GM10248 (cell line): Measurements from ENCODE around the gene LATS2.

Experiments used
- CTCF ChIA-PET: fragments of 300-600 bp; sonication (Branson Sonifier 250); formaldehyde crosslinking; extraction: SDS; loops from one replicate; lab custom pipeline; 2021; ENCODE audit warnings: antibody characterized with exemption; lab: Yijun Ruan, JAX
- POLR2A ChIA-PET: fragments of 350-650 bp; sonication (Branson Sonifier 250); formaldehyde crosslinking; extraction: SDS; loops from one replicate; lab custom pipeline; 2020; ENCODE audit warnings: antibody characterized with exemption; lab: Yijun Ruan, JAX
- DNase-seq: peaks from one replicate; pipeline ENCODE4 v3.0.0; 2012; ENCODE audit errors: extremely low spot score
- TF ChIP-seq, protein P1 (sequence below): IDR thresholded peaks from 2 replicates; pipeline ENCODE4 v1.5.1; 2012; ENCODE audit warnings: mild to moderate bottlenecking, low read depth; ENCODE audit errors: extremely low read depth, missing control alignments, control extremely low read depth

The LATS2 gene

DNA sequence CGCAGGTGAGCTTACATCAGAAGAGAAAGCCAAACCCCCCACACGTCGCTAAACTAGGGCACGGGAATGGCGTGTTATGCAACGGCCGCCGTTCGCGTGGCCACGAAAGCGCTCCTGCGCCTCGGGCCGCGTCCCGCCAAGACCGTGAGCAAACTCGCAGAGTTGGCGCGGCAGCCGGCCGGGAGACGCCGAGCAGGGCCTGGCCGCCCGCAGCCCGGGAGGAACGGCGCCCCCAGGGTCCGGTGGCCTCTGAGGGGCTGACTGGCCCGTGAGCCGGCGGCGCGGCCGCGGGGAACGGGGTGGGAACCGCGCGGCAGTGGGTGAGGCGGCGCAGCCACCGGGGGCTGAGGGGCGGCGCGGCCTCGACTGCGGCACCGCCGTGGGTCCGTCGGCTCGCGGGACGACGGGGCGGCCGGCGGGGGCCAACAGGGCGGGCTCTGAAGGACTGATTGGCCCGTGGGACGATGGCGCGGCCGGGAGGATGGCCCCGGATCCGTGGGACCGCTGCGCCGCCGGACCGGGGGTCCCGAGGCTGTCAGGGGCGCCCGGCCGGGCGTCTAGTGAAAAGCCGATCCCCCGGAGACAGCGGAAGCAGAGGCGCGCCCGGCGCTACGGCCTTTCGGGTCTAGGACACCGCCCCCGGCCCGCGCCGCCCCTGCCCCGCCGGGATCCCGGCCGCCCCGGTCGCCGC, 903 bp downstream of the LATS2 start:
- ChIA-PET CTCF (interaction anchor here (1.2 kb wide), 1 partner anchor 9 kb away, joined by 3 read pairs; no protein-coding TSS in a partner anchor), POLR2A (no interaction called here)
- peak; percentile 42 for DNase-seq
- TF ChIP-seq, protein P1, sequence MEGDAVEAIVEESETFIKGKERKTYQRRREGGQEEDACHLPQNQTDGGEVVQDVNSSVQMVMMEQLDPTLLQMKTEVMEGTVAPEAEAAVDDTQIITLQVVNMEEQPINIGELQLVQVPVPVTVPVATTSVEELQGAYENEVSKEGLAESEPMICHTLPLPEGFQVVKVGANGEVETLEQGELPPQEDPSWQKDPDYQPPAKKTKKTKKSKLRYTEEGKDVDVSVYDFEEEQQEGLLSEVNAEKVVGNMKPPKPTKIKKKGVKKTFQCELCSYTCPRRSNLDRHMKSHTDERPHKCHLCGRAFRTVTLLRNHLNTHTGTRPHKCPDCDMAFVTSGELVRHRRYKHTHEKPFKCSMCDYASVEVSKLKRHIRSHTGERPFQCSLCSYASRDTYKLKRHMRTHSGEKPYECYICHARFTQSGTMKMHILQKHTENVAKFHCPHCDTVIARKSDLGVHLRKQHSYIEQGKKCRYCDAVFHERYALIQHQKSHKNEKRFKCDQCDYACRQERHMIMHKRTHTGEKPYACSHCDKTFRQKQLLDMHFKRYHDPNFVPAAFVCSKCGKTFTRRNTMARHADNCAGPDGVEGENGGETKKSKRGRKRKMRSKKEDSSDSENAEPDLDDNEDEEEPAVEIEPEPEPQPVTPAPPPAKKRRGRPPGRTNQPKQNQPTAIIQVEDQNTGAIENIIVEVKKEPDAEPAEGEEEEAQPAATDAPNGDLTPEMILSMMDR: no peak

DNA sequence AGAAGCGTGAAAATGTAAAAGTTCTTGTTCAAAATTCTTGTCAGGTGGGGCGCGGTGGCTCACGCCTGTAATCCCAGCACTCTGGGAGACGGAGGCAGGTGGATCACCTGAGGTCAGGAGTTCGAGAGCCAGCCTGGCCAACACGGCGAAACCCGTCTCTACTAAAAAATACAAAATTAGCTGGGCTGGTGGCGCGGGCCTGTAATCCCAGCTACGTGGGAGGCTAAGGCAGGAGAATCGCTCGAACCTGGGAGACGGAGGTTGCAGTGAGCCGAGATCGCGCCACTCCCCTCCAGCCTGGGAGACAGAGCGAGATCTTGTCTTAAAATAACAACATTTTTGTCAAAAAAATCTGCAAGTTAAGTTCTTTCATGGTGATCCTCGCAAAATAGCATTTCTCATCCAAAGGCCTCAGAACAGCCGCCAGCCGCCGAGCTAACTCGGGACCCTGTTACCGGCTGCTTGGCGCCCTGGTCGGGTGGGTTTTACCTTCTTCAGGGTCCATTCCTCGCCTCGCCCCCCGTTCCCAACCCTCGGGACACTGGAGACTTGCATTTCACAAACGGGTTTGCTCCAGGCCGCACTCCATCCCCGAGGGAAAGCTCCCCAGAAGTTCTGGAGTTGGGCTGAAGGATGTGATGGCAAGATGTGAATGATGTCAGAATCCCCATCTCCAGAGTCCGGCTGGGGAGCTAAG, 1.6 kb downstream of the LATS2 start:
- ChIA-PET CTCF (interaction anchor here (1.2 kb wide), 1 partner anchor 9 kb away, joined by 3 read pairs; no protein-coding TSS in a partner anchor), POLR2A (no interaction called here)
- no peak for DNase-seq
- TF ChIP-seq, protein P1: no peak

- no peak for DNase-seq
- POLR2A ChIA-PET: no interaction called here
- TF ChIP-seq, protein P1: no peak
- CTCF ChIA-PET: interaction anchor here (1.0 to 1.5 kb wide), 2 partner anchors 8 to 49 kb away, joined by 3 to 4 read pairs; no protein-coding TSS in a partner anchor
These were observed 3.0 kb downstream of the LATS2 start for GRCh38 chr13:21058361-21058760.

DNA sequence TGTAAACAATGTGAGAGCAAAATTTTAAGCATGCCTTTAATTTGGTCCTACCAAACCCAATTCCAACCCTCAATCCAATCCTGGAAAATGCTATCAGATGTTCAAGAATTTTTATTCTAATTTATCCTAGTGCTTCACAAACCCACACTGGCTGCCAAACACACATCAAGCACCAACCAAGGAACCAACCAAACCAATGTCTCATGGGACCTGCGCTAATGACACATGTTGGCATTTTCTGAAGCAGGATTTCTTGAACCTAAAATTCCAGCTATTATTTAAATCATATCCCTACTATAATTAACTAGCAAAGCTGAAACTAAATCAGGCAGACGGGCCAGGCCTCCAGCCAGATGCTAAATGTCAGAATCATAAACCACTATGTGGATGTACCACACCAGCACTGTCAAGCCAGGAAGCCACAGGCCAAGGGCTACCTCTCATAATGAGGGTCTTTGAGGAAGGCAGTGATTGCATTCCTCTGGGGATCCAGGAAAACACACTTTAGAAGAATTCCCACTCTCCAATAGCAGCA, 5.8 kb downstream of the LATS2 start:
- ChIA-PET POLR2A (no interaction called here), CTCF (interaction anchor here (1.1 to 1.9 kb wide), 6 partner anchors 10 to 422 kb away, joined by 3 to 9 read pairs (median 3); no protein-coding TSS in a partner anchor)
- TF ChIP-seq, protein P1: no peak
- no peak for DNase-seq

DNA sequence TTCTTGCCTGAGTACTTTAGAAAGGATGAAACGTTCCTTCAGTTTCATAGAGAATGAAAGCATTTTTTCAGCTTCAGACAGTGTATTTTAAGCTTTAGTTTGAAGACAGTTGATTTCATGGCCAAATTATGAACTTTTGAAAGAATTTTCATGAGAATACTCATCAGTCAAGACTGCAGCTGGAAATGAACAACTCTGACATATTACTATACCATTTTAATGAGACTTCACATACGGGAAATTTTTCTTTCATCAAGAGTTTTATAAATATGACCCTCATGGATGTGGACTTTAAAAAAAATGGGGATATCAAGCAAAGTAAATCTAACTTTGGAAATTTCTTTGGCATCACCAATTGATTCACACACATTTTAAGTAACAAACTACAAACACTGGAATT, 6.4 kb downstream of the LATS2 start:
- TF ChIP-seq, protein P1: no peak
- ChIA-PET CTCF (interaction anchor here (1.4 to 1.9 kb wide), 3 partner anchors 10 to 132 kb away, joined by 3 to 9 read pairs (median 3); no protein-coding TSS in a partner anchor), POLR2A (no interaction called here)
- no peak for DNase-seq

- DNase-seq: no peak
- TF ChIP-seq, protein P1: no peak
- POLR2A ChIA-PET: no interaction called here
- CTCF ChIA-PET: interaction anchor here (0.7 to 1.9 kb wide), 3 partner anchors 10 to 131 kb away, joined by 3 to 9 read pairs (median 3); no protein-coding TSS in a partner anchor
These were observed 7.1 kb downstream of the LATS2 start for GRCh38 chr13:21054313-21054712.
